Mammary epithelial cell (primary cell): Measurements from ENCODE around the gene HIP1.

Experiments
- EZH2 ChIP-seq: IDR thresholded peaks from 2 replicates; pipeline ENCODE4 v1.6.1; 2012; ENCODE audit warnings: low read length, inconsistent platforms, borderline replicate concordance
- TF ChIP-seq, protein P1 (sequence below), 2 donors: IDR thresholded peaks in 1 of 2; conservative IDR thresholded peaks in 1 of 2; 2 replicates each; pipeline ENCODE4 v1.5.1; 2011 to 2012; ENCODE audit warnings: inconsistent platforms in 2 of 2, low read length in 2 of 2, mild to moderate bottlenecking in 2 of 2, control low read depth in 1 of 2, low read depth in 1 of 2; ENCODE audit not compliant: insufficient read depth in 1 of 2; ENCODE audit errors: extremely low read depth in 1 of 2

GRCh38 chr7:75711076-75711475 lies 27.7 kb downstream of the HIP1 start:
- TF ChIP-seq, protein P1, sequence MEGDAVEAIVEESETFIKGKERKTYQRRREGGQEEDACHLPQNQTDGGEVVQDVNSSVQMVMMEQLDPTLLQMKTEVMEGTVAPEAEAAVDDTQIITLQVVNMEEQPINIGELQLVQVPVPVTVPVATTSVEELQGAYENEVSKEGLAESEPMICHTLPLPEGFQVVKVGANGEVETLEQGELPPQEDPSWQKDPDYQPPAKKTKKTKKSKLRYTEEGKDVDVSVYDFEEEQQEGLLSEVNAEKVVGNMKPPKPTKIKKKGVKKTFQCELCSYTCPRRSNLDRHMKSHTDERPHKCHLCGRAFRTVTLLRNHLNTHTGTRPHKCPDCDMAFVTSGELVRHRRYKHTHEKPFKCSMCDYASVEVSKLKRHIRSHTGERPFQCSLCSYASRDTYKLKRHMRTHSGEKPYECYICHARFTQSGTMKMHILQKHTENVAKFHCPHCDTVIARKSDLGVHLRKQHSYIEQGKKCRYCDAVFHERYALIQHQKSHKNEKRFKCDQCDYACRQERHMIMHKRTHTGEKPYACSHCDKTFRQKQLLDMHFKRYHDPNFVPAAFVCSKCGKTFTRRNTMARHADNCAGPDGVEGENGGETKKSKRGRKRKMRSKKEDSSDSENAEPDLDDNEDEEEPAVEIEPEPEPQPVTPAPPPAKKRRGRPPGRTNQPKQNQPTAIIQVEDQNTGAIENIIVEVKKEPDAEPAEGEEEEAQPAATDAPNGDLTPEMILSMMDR (conservative IDR thresholded peaks at IDR 0.05 in 1 of 2, IDR thresholded peaks at IDR 0.05 in 1 of 2; ENCODE audit: extremely low read depth in 1 of 2, insufficient read depth in 1 of 2, low read depth in 1 of 2, low read length in 2 of 2), result no peak
- TF ChIP-seq EZH2, result no peak
